Smooth muscle cell (in vitro differentiated cells): ENCODE measurements around the gene PCNT. TPM values are rescaled to one million over a fixed set of nuclear protein-coding genes. Genes with fewer than 3 reads are reported as not detected.

ENCODE experiments used
- DNase-seq: peaks from one replicate; lab custom pipeline; 2025; ENCODE audit not compliant: unreplicated experiment; lab: John Stamatoyannopoulos, UW
- H2AFZ ChIP-seq: fragments of 200-600 bp; sonication (generic); 2 replicates; pipeline ENCODE4 v1.6.0; 2016; ENCODE audit warnings: antibody characterized with exemption, low read depth, mild to moderate bottlenecking
- H3F3A ChIP-seq: fragments of 200-600 bp; sonication (generic); 2 replicates; pipeline ENCODE4 v1.6.0; 2017; ENCODE audit warnings: antibody characterized with exemption, low read depth
- H3K27ac ChIP-seq: fragments of 200-600 bp; sonication (generic); 2 replicates; pipeline ENCODE4 v1.5.1; 2016; ENCODE audit warnings: low read depth, mild to moderate bottlenecking
- H3K27me3 ChIP-seq: fragments of 200-600 bp; sonication (generic); 2 replicates; pipeline ENCODE4 v1.6.1; 2016; ENCODE audit warnings: low read depth, mild to moderate bottlenecking
- H3K36me3 ChIP-seq: fragments of 200-600 bp; sonication (generic); 2 replicates; pipeline ENCODE4 v1.5.1; 2016; ENCODE audit warnings: low read depth
- H3K4me1 ChIP-seq: fragments of 200-600 bp; sonication (generic); 2 replicates; pipeline ENCODE4 v1.5.1; 2016; ENCODE audit warnings: low read depth
- H3K4me2 ChIP-seq: fragments of 200-600 bp; sonication (generic); 2 replicates; pipeline ENCODE4 v1.6.0; 2016; ENCODE audit warnings: mild to moderate bottlenecking
- H3K4me3 ChIP-seq: fragments of 200-600 bp; sonication (generic); 2 replicates; pipeline ENCODE4 v1.5.1; 2016; ENCODE audit warnings: mild to moderate bottlenecking
- H3K79me2 ChIP-seq: fragments of 200-600 bp; sonication (generic); 2 replicates; pipeline ENCODE4 v1.6.0; 2016; ENCODE audit warnings: low read depth, mild to moderate bottlenecking
- H3K9ac ChIP-seq: fragments of 200-600 bp; sonication (generic); 2 replicates; pipeline ENCODE4 v1.6.0; 2016; ENCODE audit warnings: low read depth
- H3K9me3 ChIP-seq: fragments of 200-600 bp; sonication (generic); replicated peaks from 2 replicates; pipeline ENCODE4 v1.5.1; 2016; ENCODE audit warnings: low read depth
- H4K20me1 ChIP-seq: fragments of 200-600 bp; sonication (generic); 2 replicates; pipeline ENCODE4 v1.6.0; 2016; ENCODE audit warnings: low read depth
- WGBS: methylation state at CpG from one replicate; pipeline ENCODE4 v1.1.7; 2016; ENCODE audit warnings: low lambda C conversion rate; 5-methylcytosine and 5-hydroxymethylcytosine counted together
- polyA plus RNA-seq: library from polyadenylated mRNA; unstranded; fragments of >200 nt; fragmentation: Nextera tagmentation; extraction: Ambion mirVana; gene quantifications from 2 replicates; pipeline ENCODE4 v1.2.1, GENCODE V29; 2016
- total RNA-seq: library from RNA; depleted of rRNA; stranded (reverse); fragments of >200 nt; gene quantifications from 2 replicates; pipeline ENCODE4 v1.2.3, GENCODE V29; 2014
- TF ChIP-seq, protein P1 (sequence below): fragments of 200-600 bp; sonication (generic); IDR thresholded peaks from 2 replicates; pipeline ENCODE4 v1.5.1; 2017; ENCODE audit warnings: borderline replicate concordance, mild to moderate bottlenecking, antibody characterized with exemption; ENCODE audit not compliant: insufficient read depth, poor library complexity, severe bottlenecking

Gene PCNT
- total and polyA plus RNA-seq, 2 experiments from 2014 or later = 9.3 to 10.8 TPM

DNA sequence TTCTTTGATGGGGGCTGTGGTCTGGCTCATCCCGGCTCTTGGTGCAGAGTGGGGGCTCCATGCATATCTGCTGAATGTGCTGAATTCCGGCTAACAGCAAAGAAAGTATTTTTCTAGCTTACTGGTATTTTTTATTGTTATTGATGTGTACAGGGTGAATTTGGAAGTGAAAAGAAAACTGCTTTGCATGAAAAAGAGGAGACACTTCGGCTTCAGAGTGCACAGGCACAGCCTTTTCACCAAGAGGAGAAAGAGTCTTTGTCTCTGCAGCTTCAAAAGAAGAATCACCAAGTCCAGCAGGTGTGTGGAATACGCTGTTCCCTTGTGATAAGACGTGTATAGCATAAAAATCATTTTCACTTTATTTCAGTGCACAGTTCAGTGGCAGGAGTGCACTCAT lies 57.6 kb downstream of the PCNT start:
- no peak overlapping the region for H3K27ac ChIP-seq

DNA sequence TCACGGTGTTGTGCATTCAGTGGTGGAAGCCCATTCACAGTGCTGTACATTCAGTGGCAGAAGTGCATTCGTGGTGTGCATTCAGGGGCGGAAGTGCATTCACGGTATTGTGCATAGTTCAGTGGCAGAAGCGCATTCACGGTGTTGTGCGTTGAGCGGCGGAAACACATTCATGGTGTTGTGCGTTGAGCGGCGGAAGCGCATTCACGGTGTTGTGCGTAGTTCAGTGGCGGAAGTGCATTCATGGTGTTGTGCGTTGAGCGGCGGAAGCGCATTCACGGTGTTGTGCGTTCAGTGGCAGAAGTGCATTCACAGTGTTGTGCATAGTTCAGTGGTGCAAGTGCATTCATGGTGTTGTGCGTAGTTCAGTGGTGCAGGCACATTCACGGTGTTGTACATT lies 60.6 kb downstream of the PCNT start:
- Histone ChIP-seq H3F3A (no peaks in the 10 kb centered on the region), H3K4me2 (no peak overlapping the region), H4K20me1 (peaks cover 9% of the 10 kb centered on the region), H3K9me3 (no peaks in the 10 kb centered on the region), H3K4me1 (no peaks in the 10 kb centered on the region), H2AFZ (no peak overlapping the region), H3K27ac (no peak overlapping the region), H3K79me2 (peaks cover 7% of the 10 kb centered on the region), H3K9ac (no peak overlapping the region), H3K27me3 (no peaks in the 10 kb centered on the region), H3K36me3 (no peaks in the 10 kb centered on the region), H3K4me3 (no peak overlapping the region)
- DNase-seq = no peak
- 99% methylated on average over 24 of the region's 24 CpGs for WGBS
- TF ChIP-seq, protein P1, sequence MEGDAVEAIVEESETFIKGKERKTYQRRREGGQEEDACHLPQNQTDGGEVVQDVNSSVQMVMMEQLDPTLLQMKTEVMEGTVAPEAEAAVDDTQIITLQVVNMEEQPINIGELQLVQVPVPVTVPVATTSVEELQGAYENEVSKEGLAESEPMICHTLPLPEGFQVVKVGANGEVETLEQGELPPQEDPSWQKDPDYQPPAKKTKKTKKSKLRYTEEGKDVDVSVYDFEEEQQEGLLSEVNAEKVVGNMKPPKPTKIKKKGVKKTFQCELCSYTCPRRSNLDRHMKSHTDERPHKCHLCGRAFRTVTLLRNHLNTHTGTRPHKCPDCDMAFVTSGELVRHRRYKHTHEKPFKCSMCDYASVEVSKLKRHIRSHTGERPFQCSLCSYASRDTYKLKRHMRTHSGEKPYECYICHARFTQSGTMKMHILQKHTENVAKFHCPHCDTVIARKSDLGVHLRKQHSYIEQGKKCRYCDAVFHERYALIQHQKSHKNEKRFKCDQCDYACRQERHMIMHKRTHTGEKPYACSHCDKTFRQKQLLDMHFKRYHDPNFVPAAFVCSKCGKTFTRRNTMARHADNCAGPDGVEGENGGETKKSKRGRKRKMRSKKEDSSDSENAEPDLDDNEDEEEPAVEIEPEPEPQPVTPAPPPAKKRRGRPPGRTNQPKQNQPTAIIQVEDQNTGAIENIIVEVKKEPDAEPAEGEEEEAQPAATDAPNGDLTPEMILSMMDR = no peak

More for the DNA sequence above, 57.6 kb downstream of the PCNT start:
- no peaks in the 10 kb centered on the region for H3K9me3 ChIP-seq
- H3K4me3 ChIP-seq = no peak overlapping the region
- no peaks in the 10 kb centered on the region for H3K36me3 ChIP-seq
- WGBS = 96% methylated on average over 5 of the region's 5 CpGs
- H3F3A ChIP-seq = no peaks in the 10 kb centered on the region
- H3K9ac ChIP-seq = no peak overlapping the region
- TF ChIP-seq, protein P1 = no peak
- H3K79me2 ChIP-seq = peaks cover 7% of the 10 kb centered on the region
- H2AFZ ChIP-seq = no peak overlapping the region
- no peaks in the 10 kb centered on the region for H3K4me1 ChIP-seq
- DNase-seq = no peak
- H3K4me2 ChIP-seq = no peak overlapping the region
- peaks cover 17% of the 10 kb centered on the region for H4K20me1 ChIP-seq
- H3K27me3 ChIP-seq = no peaks in the 10 kb centered on the region

DNA sequence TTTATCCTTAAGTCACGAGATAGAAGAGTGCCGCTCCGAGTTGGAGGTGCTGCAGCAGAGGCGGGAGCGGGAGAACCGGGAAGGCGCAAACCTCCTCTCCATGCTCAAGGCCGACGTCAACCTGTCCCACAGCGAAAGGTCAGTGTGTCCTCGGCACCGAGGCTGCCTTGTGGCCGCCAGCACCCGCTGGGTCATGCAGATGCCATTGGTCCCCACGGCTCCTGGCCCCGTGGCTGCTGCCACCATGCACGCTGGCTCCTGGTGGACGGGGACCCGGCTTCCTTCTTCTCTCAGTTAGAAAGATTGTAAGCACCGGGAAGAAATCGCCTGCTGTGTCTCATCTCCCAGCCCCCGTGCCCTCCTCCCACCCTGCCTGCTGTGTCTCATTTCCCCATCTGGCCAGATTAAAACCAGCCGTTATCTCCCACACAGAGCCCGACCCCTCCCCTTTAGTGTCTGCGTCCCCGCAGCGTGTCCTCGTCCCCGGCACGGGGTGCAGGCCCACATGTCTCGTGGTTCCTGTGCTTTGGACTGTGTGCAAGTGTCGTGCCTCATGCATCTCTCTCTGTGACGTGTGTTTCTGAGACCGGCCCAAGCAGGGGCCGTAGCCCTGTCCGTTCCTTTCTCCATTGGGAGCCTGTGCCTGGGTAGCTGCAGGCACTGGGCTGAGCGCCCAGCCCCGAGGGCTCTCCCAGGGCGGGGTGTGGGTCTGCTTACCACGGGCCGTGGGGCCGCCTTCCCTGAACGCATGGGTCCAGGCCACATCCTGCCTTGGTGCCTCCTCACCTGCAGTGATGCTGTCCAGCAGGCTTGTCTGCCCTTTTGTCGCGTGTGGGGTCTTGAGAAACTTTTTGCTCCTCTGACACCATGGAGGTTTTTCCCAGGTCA lies 62.1 kb downstream of the PCNT start:
- no peak overlapping the region for H3K4me3 ChIP-seq
- H3K27me3 ChIP-seq = no peaks in the 10 kb centered on the region
- H3K79me2 ChIP-seq = peaks cover 2% of the 10 kb centered on the region
- H3K4me2 ChIP-seq = no peak overlapping the region
- WGBS = 79% methylated on average over 45 of the region's 45 CpGs
- no peaks in the 10 kb centered on the region for H3F3A ChIP-seq
- H3K9ac ChIP-seq = no peak overlapping the region
- H4K20me1 ChIP-seq = peaks cover 9% of the 10 kb centered on the region
- no peaks in the 10 kb centered on the region for H3K4me1 ChIP-seq
- no peaks in the 10 kb centered on the region for H3K36me3 ChIP-seq
- DNase-seq = no peak
- TF ChIP-seq, protein P1 = no peak
- H3K27ac ChIP-seq = no peak overlapping the region
- H2AFZ ChIP-seq = no peak overlapping the region
- H3K9me3 ChIP-seq = no peaks in the 10 kb centered on the region

DNA sequence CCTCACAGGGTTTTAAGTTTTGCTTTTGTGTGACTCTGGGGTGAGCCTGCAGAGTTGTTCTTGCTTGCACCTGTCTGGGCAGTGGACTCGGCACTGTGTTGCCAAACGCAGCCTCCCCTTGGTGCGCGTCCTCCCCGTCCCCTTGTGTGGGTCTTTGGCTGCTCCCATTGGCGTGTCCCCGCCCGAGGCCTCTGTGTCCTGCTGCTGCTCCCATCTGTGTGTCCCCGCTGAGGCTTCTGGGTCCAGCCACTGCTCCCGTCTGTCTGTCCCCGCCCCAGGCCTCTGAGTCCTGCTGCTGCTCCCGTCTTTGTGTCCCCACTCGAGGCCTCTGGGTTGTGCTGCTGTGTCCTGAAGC lies 62.8 kb downstream of the PCNT start:
- no peak overlapping the region for H3K4me2 ChIP-seq
- H3K4me1 ChIP-seq = no peaks in the 10 kb centered on the region
- H3K9ac ChIP-seq = no peak overlapping the region
- H2AFZ ChIP-seq = no peak overlapping the region
- H3K79me2 ChIP-seq = peaks cover under 1% of the 10 kb centered on the region
- no peak for DNase-seq
- H3F3A ChIP-seq = no peaks in the 10 kb centered on the region
- WGBS = 95% methylated on average over 13 of the region's 13 CpGs
- H3K27me3 ChIP-seq = no peaks in the 10 kb centered on the region
- no peaks in the 10 kb centered on the region for H3K9me3 ChIP-seq
- H4K20me1 ChIP-seq = peaks cover 9% of the 10 kb centered on the region
- H3K27ac ChIP-seq = no peak overlapping the region
- TF ChIP-seq, protein P1 = no peak
- no peak overlapping the region for H3K4me3 ChIP-seq
- no peaks in the 10 kb centered on the region for H3K36me3 ChIP-seq
